B cell (primary cell): ENCODE data around the gene CACNA1G. TPM values are rescaled to one million over a fixed set of nuclear protein-coding genes. Genes with fewer than 3 reads are reported as not detected.

Experiments
- ATAC-seq: fragments of 200-7000 bp; cut with Tn5 transposase; one replicate; pipeline ENCODE4 v1.10.0; 2021; ENCODE audit warnings: low read depth, mild to moderate bottlenecking, moderate number of reproducible peaks, moderate library complexity
- CTCF ChIA-PET: fragments of 350-600 bp; sonication (Branson Sonifier 250); formaldehyde crosslinking; loops from one replicate; lab custom pipeline; 2021; ENCODE audit warnings: antibody characterized with exemption, inconsistent platforms; lab: Charles Lee
- POLR2A ChIA-PET: fragments of 350-600 bp; sonication (Branson Sonifier 250); formaldehyde crosslinking; loops from one replicate; lab custom pipeline; 2021; ENCODE audit warnings: antibody characterized with exemption; lab: Charles Lee
- DNase-seq: peaks from one replicate; pipeline ENCODE4 v3.0.0; 2013
- H2AFZ ChIP-seq: 2 replicates; pipeline ENCODE4 v1.6.1; 2012; ENCODE audit warnings: mild to moderate bottlenecking, low read depth, low read length; ENCODE audit not compliant: insufficient read depth, poor library complexity, severe bottlenecking
- H3K27ac ChIP-seq, 2 donors: 1 replicate in 1 of 2; 2 replicates in 1 of 2; pipeline ENCODE4 v1.5.1; 2012 to 2013; ENCODE audit warnings: low read length in 2 of 2, mild to moderate bottlenecking in 2 of 2, moderate library complexity in 1 of 2
- H3K27me3 ChIP-seq, 4 experiments: fragments of 200-600 bp in 1 of 4; sonication (generic) in 1 of 4; replicated peaks in 1 of 4; 1 replicate in 2 of 4; 2 replicates in 2 of 4; pipeline versions ENCODE4 v1.6.1 to v1.7.0; 2013 to 2016; ENCODE audit warnings: low read length in 3 of 4, mild to moderate bottlenecking in 2 of 4, mixed read lengths in 1 of 4, moderate library complexity in 1 of 4; ENCODE audit not compliant: insufficient read depth in 4 of 4, control insufficient read depth in 3 of 4; ENCODE audit errors: control extremely low read depth in 1 of 4
- H3K36me3 ChIP-seq, 2 experiments: replicated peaks in 1 of 2; 1 replicate in 1 of 2; 2 replicates in 1 of 2; pipeline versions ENCODE4 v1.6.1 to v1.7.1; 2013; ENCODE audit warnings: low read length in 1 of 2; ENCODE audit not compliant: insufficient read depth in 2 of 2, control insufficient read depth in 1 of 2; ENCODE audit errors: control extremely low read depth in 1 of 2, extremely low read depth in 1 of 2
- H3K4me1 ChIP-seq, 2 donors: fragments of 200-600 bp in 1 of 2; sonication (generic) in 1 of 2; 1 replicate in 1 of 2; 2 replicates in 1 of 2; pipeline versions ENCODE4 v1.5.1 to v1.6.1; 2013 to 2017; ENCODE audit warnings: low read length in 2 of 2; ENCODE audit not compliant: control insufficient read depth in 2 of 2, insufficient read depth in 2 of 2
- H3K4me2 ChIP-seq: replicated peaks from 2 replicates; pipeline ENCODE3; 2012; ENCODE audit warnings: mild to moderate bottlenecking, low read depth, low read length; ENCODE audit not compliant: poor library complexity, severe bottlenecking
- H3K4me3 ChIP-seq, 5 experiments: fragments of 200-600 bp in 1 of 5; sonication (generic) in 1 of 5; 1 replicate in 3 of 5; 2 replicates in 2 of 5; pipeline versions ENCODE4 v1.5.1 to v1.7.0; 2011 to 2016; ENCODE audit warnings: low read length in 4 of 5, mild to moderate bottlenecking in 4 of 5, low read depth in 2 of 5, control low read depth in 1 of 5, moderate library complexity in 1 of 5; ENCODE audit not compliant: insufficient read depth in 1 of 5; ENCODE audit errors: control extremely low read depth in 1 of 5, extremely low read depth in 1 of 5
- H3K79me2 ChIP-seq: fragments of 200-600 bp; sonication (generic); one replicate; pipeline ENCODE4 v1.6.0; 2016; ENCODE audit warnings: low read length; ENCODE audit not compliant: control insufficient read depth, insufficient read depth
- H3K9ac ChIP-seq: fragments of 200-600 bp; sonication (generic); 2 replicates; pipeline ENCODE4 v1.6.1; 2017; ENCODE audit warnings: mild to moderate bottlenecking, low read length, moderate library complexity
- H3K9me3 ChIP-seq, 3 donors: one replicate each; pipeline versions ENCODE4 v1.6.1 to v1.7.1; 2013; ENCODE audit warnings: low read length in 2 of 3; ENCODE audit not compliant: control insufficient read depth in 2 of 3, insufficient read depth in 1 of 3; ENCODE audit errors: control extremely low read depth in 1 of 3
- H4K20me1 ChIP-seq: 2 replicates; pipeline ENCODE4 v1.6.0; 2012; ENCODE audit warnings: mild to moderate bottlenecking, low read length; ENCODE audit not compliant: insufficient read depth, control insufficient read depth, poor library complexity, severe bottlenecking
- H3K27ac Mint-ChIP-seq: one replicate; pipeline ENCODE4 v1.8.0; 2021; ENCODE audit warnings: mixed read lengths
- H3K27me3 Mint-ChIP-seq: one replicate; pipeline ENCODE4 v1.8.0; 2021; ENCODE audit warnings: mixed read lengths
- H3K4me1 Mint-ChIP-seq: one replicate; pipeline ENCODE4 v1.8.0; 2021; ENCODE audit warnings: mixed read lengths
- H3K4me3 Mint-ChIP-seq: one replicate; pipeline ENCODE4 v1.8.0; 2021; ENCODE audit warnings: mixed read lengths
- H3K9me3 Mint-ChIP-seq: one replicate; pipeline ENCODE4 v1.8.0; 2022; ENCODE audit warnings: mixed read lengths; ENCODE audit not compliant: insufficient read depth
- EZH2 ChIP-seq: IDR thresholded peaks from 2 replicates; pipeline ENCODE4 v1.6.1; 2012; ENCODE audit warnings: borderline replicate concordance, low read depth, mild to moderate bottlenecking, moderate library complexity, low read length; ENCODE audit not compliant: insufficient read depth, poor library complexity, severe bottlenecking
- WGBS: methylation state at CpG from one replicate; pipeline ENCODE4 v1.1.5; 2013; ENCODE audit warnings: missing lambda C conversion rate; ENCODE audit not compliant: insufficient coverage; 5-methylcytosine and 5-hydroxymethylcytosine counted together
- intact Hi-C: fragments of 100-400 bp; cut with micrococcal nuclease; formaldehyde crosslinking; loops from one replicate; pipeline ENCODE4 v1.10.0; 2022
- polyA plus RNA-seq: library from polyadenylated mRNA; depleted of rRNA; stranded (reverse); fragments of >200 nt; gene quantifications from 2 replicates; pipeline ENCODE4 v1.2.3, GENCODE V29; 2012
- total RNA-seq, 2 donors: library from RNA; stranded (reverse); fragments of 120-200 nt in 1 of 2; gene quantifications; 1 replicate in 1 of 2; 2 replicates in 1 of 2; pipeline versions ENCODE4 v1.2.3 to v1.2.4, GENCODE V29; 2013 to 2022
- TF ChIP-seq, protein P1 (sequence below): fragments of 200-600 bp; IDR thresholded peaks from one replicate; pipeline ENCODE4 v1.8.0; 2022; ENCODE audit warnings: antibody characterized with exemption, mild to moderate bottlenecking

CACNA1G gene
- total and polyA plus RNA-seq, 2 donors (not counting 1 experiment from before 2014, with no cell fraction given): 0.12 TPM; not detected in 1

- peaks cover 13% of the 10 kb centered on the region for H3K4me1 Mint-ChIP-seq
- H3K4me3 Mint-ChIP-seq: peak overlapping the region; percentile 84
- POLR2A ChIA-PET: interaction anchor here (0.6 kb wide), 1 partner anchor 805 kb away, joined by 3 read pairs; no protein-coding TSS in a partner anchor
- ATAC-seq: no peak
- Histone ChIP-seq H4K20me1 (no peaks in the 10 kb centered on the region), H3K9ac (peak overlapping the region; percentile 68), H3K4me3 (peak overlapping the region in 1 of 5 experiments; percentile 56), H3K9me3 (no peaks in the 10 kb centered on the region), H3K27ac (no peak overlapping the region), H3K4me1 (peaks cover 9 to 15% of the 10 kb centered on the region in 2 donors), H3K4me2 (peak overlapping the region; percentile 94), H3K79me2 (no peaks in the 10 kb centered on the region), H3K27me3 (peaks cover 0 to 11% (median 5%) of the 10 kb centered on the region in 4 experiments), H3K36me3 (peaks cover 0 to 3% of the 10 kb centered on the region in 2 experiments), H2AFZ (peak overlapping the region; percentile 87)
- H3K27me3 Mint-ChIP-seq: peaks cover 7% of the 10 kb centered on the region
- WGBS: 100% methylated on average over 2 of the region's 5 CpGs
- intact Hi-C loops: loop anchor here (1.0 to 5.0 kb wide), 4 partner anchors 13 to 620 kb away; partner anchors contain the start of genes CACNA1G and NME2
- no peak for DNase-seq
- CTCF ChIA-PET: interaction anchor here (0.6 to 4.8 kb wide), 3 partner anchors 13 to 92 kb away, joined by 4 to 45 read pairs (median 5); partner anchors contain the start of gene CACNA1G
- H3K27ac Mint-ChIP-seq: peak overlapping the region; percentile 78
- TF ChIP-seq EZH2: no peak
- TF ChIP-seq, protein P1, sequence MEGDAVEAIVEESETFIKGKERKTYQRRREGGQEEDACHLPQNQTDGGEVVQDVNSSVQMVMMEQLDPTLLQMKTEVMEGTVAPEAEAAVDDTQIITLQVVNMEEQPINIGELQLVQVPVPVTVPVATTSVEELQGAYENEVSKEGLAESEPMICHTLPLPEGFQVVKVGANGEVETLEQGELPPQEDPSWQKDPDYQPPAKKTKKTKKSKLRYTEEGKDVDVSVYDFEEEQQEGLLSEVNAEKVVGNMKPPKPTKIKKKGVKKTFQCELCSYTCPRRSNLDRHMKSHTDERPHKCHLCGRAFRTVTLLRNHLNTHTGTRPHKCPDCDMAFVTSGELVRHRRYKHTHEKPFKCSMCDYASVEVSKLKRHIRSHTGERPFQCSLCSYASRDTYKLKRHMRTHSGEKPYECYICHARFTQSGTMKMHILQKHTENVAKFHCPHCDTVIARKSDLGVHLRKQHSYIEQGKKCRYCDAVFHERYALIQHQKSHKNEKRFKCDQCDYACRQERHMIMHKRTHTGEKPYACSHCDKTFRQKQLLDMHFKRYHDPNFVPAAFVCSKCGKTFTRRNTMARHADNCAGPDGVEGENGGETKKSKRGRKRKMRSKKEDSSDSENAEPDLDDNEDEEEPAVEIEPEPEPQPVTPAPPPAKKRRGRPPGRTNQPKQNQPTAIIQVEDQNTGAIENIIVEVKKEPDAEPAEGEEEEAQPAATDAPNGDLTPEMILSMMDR: no peak
- no peaks in the 10 kb centered on the region for H3K9me3 Mint-ChIP-seq
These were observed 12.8 kb upstream of the CACNA1G start for GRCh38 chr17:50547736-50548083.

GRCh38 chr17:50548831-50549230 is 11.7 kb upstream of the CACNA1G start:
- Histone ChIP-seq H3K36me3 (peaks cover 0 to 3% of the 10 kb centered on the region in 2 experiments), H3K4me2 (no peak overlapping the region), H4K20me1 (no peaks in the 10 kb centered on the region), H3K4me1 (peaks cover 9 to 13% of the 10 kb centered on the region in 2 donors), H2AFZ (no peak overlapping the region), H3K79me2 (no peaks in the 10 kb centered on the region), H3K9ac (no peak overlapping the region), H3K27me3 (peaks cover 0 to 11% (median 3%) of the 10 kb centered on the region in 4 experiments), H3K9me3 (no peaks in the 10 kb centered on the region), H3K27ac (no peak overlapping the region), H3K4me3 (no peak overlapping the region)
- POLR2A ChIA-PET: no interaction called here
- Mint-ChIP-seq H3K27ac (peak overlapping the region; percentile 11), H3K4me1 (peaks cover 13% of the 10 kb centered on the region), H3K9me3 (no peaks in the 10 kb centered on the region), H3K27me3 (peaks cover 7% of the 10 kb centered on the region), H3K4me3 (peak overlapping the region; percentile 41)
- CTCF ChIA-PET: interaction anchor here (4.8 kb wide), 1 partner anchor 78 kb away, joined by 45 read pairs; no protein-coding TSS in a partner anchor
- DNase-seq (no peak), ATAC-seq (no peak)
- TF ChIP-seq, protein P1: no peak
- TF ChIP-seq EZH2: no peak
- intact Hi-C loops: loop anchor here (5.0 kb wide), 1 partner anchor 618 kb away; the partner anchor contains the start of gene NME2
- 90% methylated on average over 13 of the region's 18 CpGs for whole genome bisulfite sequencing
